ENCODE results near the gene DCLRE1A. TPM values are rescaled to one million over a fixed set of nuclear protein-coding genes. Genes with fewer than 3 reads are reported as not detected.
"Not testable (repeated sequence)": the region's sequence is repeated elsewhere in the genome, so short reads cannot be mapped to it uniquely, and the experiment has no call there.

The DCLRE1A gene
- total RNA-seq, 1 donor, result 6.5 TPM

DNA sequence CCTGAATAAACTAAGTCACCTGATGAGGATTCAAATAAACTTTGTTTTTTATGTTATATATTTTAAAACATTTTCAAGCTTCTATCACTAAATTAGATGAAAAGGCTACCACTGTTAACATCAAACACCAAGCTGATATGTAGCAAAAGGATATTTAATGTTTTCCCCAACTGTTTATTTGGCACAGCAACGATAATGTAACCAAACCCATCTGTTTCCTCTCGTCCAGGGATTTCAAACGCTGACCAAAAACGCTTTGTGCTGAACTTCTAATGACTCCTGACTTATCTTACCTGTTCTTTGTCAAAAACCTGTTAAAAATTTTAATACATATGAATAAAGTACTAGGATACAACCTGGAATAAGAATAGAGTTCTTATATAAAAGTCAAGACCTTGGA, 30.5 kb downstream of the DCLRE1A start:
- no peak for DNase-seq (ENCODE audit: low read depth)
- TF ChIP-seq CTCF (IDR thresholded peaks at IDR 0.05; ENCODE audit: insufficient read depth, low read depth, low read length), result no peak

GRCh38 chr10:113822174-113822573, 31.7 kb downstream of the DCLRE1A start:
- no peak for DNase-seq (ENCODE audit: low read depth)
- H3K4me3 ChIP-seq (ENCODE audit: low read depth, low read length), result no peak overlapping the region
- no peak for TF ChIP-seq CTCF (IDR thresholded peaks at IDR 0.05; ENCODE audit: insufficient read depth, low read depth, low read length)

More for the DNA sequence above, 30.5 kb downstream of the DCLRE1A start:
- H3K4me3 ChIP-seq (ENCODE audit: low read depth, low read length), result no peak overlapping the region

DNA sequence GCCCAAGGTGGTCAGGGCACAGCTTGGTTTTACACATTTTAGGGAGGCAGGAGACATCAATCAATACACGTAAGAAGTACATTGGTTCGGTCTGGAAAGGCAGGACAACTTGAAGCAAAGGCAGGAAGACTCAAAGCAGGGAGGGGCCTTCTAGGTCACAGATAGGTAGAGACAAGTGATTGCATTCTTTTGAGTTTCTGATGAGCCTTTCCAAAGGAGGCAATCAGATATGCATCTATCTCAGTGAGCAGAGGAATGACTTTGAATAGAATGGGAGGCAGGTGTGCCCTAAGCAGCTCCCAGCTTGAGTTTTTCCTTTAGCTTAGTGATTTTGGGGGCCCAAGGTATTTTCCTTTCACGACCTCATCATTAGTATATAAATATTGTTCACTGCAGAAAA, 32.6 kb downstream of the DCLRE1A start:
- not testable (repeated sequence) for H3K4me3 ChIP-seq (ENCODE audit: low read depth, low read length); DNase-seq (ENCODE audit: low read depth)

- H3K4me3 ChIP-seq (ENCODE audit: low read depth, low read length), result no peak overlapping the region
- TF ChIP-seq CTCF (IDR thresholded peaks at IDR 0.05; ENCODE audit: insufficient read depth, low read depth, low read length), result peak; percentile 13
- DNase-seq (ENCODE audit: low read depth), result no peak
Measured at GRCh38 chr10:113820507-113820906, 33.4 kb downstream of the DCLRE1A start.

- DNase-seq (ENCODE audit: low read depth), result no peak
- no peak overlapping the region for H3K4me3 ChIP-seq (ENCODE audit: low read depth, low read length)
- TF ChIP-seq CTCF (IDR thresholded peaks at IDR 0.05; ENCODE audit: insufficient read depth, low read depth, low read length), result no peak
Measured at GRCh38 chr10:113819989-113820388, 33.9 kb downstream of the DCLRE1A start.

- not testable (repeated sequence) for H3K4me3 ChIP-seq (ENCODE audit: low read depth, low read length); DNase-seq (ENCODE audit: low read depth)
Measured at GRCh38 chr10:113814700-113815099, 39.2 kb downstream of the DCLRE1A start.

GRCh38 chr10:113808168-113808567, 45.7 kb downstream of the DCLRE1A start:
- no peak for TF ChIP-seq CTCF (IDR thresholded peaks at IDR 0.05; ENCODE audit: insufficient read depth, low read depth, low read length)
- H3K4me3 ChIP-seq (ENCODE audit: low read depth, low read length), result no peak overlapping the region
- no peak for DNase-seq (ENCODE audit: low read depth)

DNA sequence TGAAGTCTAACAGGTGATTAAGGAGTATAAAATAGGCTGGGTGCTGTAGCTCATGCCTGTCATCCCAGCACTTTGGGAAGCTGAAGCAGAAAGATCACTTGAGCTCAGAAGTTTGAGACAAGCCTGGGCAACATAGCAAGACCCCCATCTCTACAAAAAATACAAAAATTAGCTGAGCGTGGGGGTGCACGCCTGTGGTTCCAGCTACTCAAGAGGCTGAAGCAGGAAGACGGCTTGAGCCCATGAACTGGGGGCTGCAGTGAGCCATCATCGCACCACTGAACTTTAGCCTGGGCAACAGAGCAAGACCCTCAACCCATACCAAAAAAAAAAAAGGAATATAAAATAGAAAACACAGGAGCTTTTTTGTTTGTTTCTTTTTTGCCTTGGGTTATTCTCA, 47.4 kb downstream of the DCLRE1A start:
- TF ChIP-seq CTCF (IDR thresholded peaks at IDR 0.05; ENCODE audit: insufficient read depth, low read depth, low read length), result no peak
- no peak overlapping the region for H3K4me3 ChIP-seq (ENCODE audit: low read depth, low read length)
- DNase-seq (ENCODE audit: low read depth), result no peak
